A549 (cell line): Measurements from ENCODE around the gene SLC27A1. TPM values are rescaled to one million over a fixed set of nuclear protein-coding genes. Genes with fewer than 3 reads are reported as not detected.
A peak's percentile ranks its signal among the peaks of the same experiment; 100 is the strongest.
"Not testable (repeated sequence)": the region's sequence is repeated elsewhere in the genome, so short reads cannot be mapped to it uniquely, and the experiment has no call there.

Experiments used
- ATAC-seq, 2 experiments: fragments of 200-7000 bp in 1 of 2; fragments of >200 bp in 1 of 2; cut with Nextera tagmentation in 1 of 2; cut with Tn5 transposase in 1 of 2; 3 replicates each; pipeline versions ENCODE4 v1.8.0 to v1.9.1; 2018 to 2020; ENCODE audit warnings: mild to moderate bottlenecking in 1 of 2, moderate library complexity in 1 of 2
- CTCF ChIA-PET: fragments of 300-600 bp; sonication (Branson Sonifier 250); formaldehyde crosslinking; extraction: SDS; loops from one replicate; lab custom pipeline; 2021; ENCODE audit warnings: antibody characterized with exemption, inconsistent platforms; lab: Yijun Ruan, JAX
- POLR2A ChIA-PET: fragments of 350-600 bp; formaldehyde crosslinking; extraction: SDS; loops from one replicate; lab custom pipeline; 2021; ENCODE audit warnings: antibody characterized with exemption, inconsistent platforms; lab: Yijun Ruan, JAX
- DNase-seq, 2 experiments: peaks; one replicate each; pipeline versions ENCODE4 v3.0.0 to v3.0.0-alpha.2; 2011 to 2016; ENCODE audit warnings: low read depth in 1 of 2, low spot score in 1 of 2
- FAIRE-seq: peaks from 2 replicates; lab custom pipeline; 2011; peaks lifted over from hg19 to GRCh38; lab: Jason Lieb, UNC
- H3K27ac ChIP-seq, 2 experiments: fragments of >200 bp; sonication (Bioruptor Twin); formaldehyde crosslinking; 3 replicates each; pipeline ENCODE4 v1.5.1; 2016 to 2017
- H3K4me1 ChIP-seq: fragments of >200 bp; sonication (Bioruptor Twin); formaldehyde crosslinking; 3 replicates; pipeline ENCODE4 v1.6.1; 2016
- H3K4me2 ChIP-seq: fragments of >200 bp; sonication (Bioruptor Twin); formaldehyde crosslinking; 3 replicates; pipeline ENCODE4 v1.6.1; 2016
- H3K4me3 ChIP-seq: fragments of >200 bp; sonication (Bioruptor Twin); formaldehyde crosslinking; 3 replicates; pipeline ENCODE4 v1.5.1; 2016
- H3K9me3 ChIP-seq: fragments of >200 bp; sonication (Bioruptor Twin); formaldehyde crosslinking; 3 replicates; pipeline ENCODE4 v1.6.1; 2016
- CBX2 ChIP-seq: fragments of 200-600 bp; sonication (generic); IDR thresholded peaks from 2 replicates; pipeline ENCODE4 v1.6.1; 2016; ENCODE audit warnings: low read depth, mild to moderate bottlenecking, borderline replicate concordance
- FOSB ChIP-seq: fragments of 250-450 bp; sonication (Bioruptor Pico); IDR thresholded peaks from 2 replicates; pipeline ENCODE4 v1.5.0; 2020; ENCODE audit warnings: mild to moderate bottlenecking, moderate library complexity
- FOSL2 ChIP-seq, 2 experiments: fragments of 450-650 bp in 1 of 2; fragments of >200 bp in 1 of 2; sonication (Bioruptor Twin) in 1 of 2; formaldehyde crosslinking; IDR thresholded peaks; 2 replicates each; pipeline versions ENCODE4 v1.5.0 to v1.6.1; 2016 to 2020; ENCODE audit warnings: mild to moderate bottlenecking in 1 of 2, moderate library complexity in 1 of 2
- HOXB13 ChIP-seq: fragments of 250-450 bp; sonication (Bioruptor Pico); IDR thresholded peaks from 2 replicates; pipeline ENCODE4 v1.5.0; 2020; ENCODE audit warnings: low read depth, mild to moderate bottlenecking, moderate library complexity
- HOXB5 ChIP-seq: fragments of 250-450 bp; sonication (Bioruptor Pico); IDR thresholded peaks from 2 replicates; pipeline ENCODE4 v1.5.0; 2020; ENCODE audit warnings: mild to moderate bottlenecking, moderate library complexity
- JUNB ChIP-seq: fragments of >200 bp; sonication (Bioruptor Twin); formaldehyde crosslinking; IDR thresholded peaks from 2 replicates; pipeline ENCODE4 v1.6.1; 2016
- KDM1A ChIP-seq: fragments of 200-600 bp; sonication (generic); IDR thresholded peaks from 2 replicates; pipeline ENCODE4 v1.6.1; 2016; ENCODE audit warnings: low read depth, mild to moderate bottlenecking
- POLR2A ChIP-seq: IDR thresholded peaks from 2 replicates; pipeline ENCODE4 v1.6.1; 2012; ENCODE audit warnings: mild to moderate bottlenecking, low read length
- RARB ChIP-seq: fragments of 250-450 bp; sonication (Bioruptor Pico); IDR thresholded peaks from 2 replicates; pipeline ENCODE4 v1.8.0; 2021; ENCODE audit warnings: mild to moderate bottlenecking, moderate library complexity
- RCOR1 ChIP-seq: fragments of 150-350 bp; IDR thresholded peaks from 2 replicates; pipeline ENCODE4 v1.6.1; 2014; ENCODE audit warnings: antibody characterized with exemption, low read length, low read depth
- ZSCAN20 ChIP-seq: fragments of 250-450 bp; sonication (Bioruptor Pico); IDR thresholded peaks from 2 replicates; pipeline ENCODE4 v1.8.0; 2022; ENCODE audit warnings: mild to moderate bottlenecking, moderate library complexity
- WGBS: methylation state at CpG from one replicate; pipeline ENCODE4 v1.1.6; 2017; ENCODE audit errors: missing lambda C conversion rate; 5-methylcytosine and 5-hydroxymethylcytosine counted together
- polyA plus RNA-seq, 4 experiments: library from polyadenylated mRNA; depleted of rRNA in 3 of 4; stranded (reverse); fragments of >200 nt; fragmentation: RNase III in 1 of 4; extraction: RNeasy Plus Mini Kit Qiagen cat#74134 plus additional on column Dnase treatment in 1 of 4; gene quantifications; 2 replicates in 3 of 4; 3 replicates in 1 of 4; pipeline ENCODE4 v1.2.3, GENCODE V29; 2011 to 2017
- TF ChIP-seq, protein P1 (sequence below): fragments of 150-350 bp; IDR thresholded peaks from 2 replicates; pipeline ENCODE4 v1.6.1; 2014; ENCODE audit warnings: low read depth, mild to moderate bottlenecking, low read length

Gene SLC27A1
- polyA plus RNA-seq, 2 of the 4 experiments (the other 2 are of a cell fraction): 1.8 to 2.5 TPM

DNA sequence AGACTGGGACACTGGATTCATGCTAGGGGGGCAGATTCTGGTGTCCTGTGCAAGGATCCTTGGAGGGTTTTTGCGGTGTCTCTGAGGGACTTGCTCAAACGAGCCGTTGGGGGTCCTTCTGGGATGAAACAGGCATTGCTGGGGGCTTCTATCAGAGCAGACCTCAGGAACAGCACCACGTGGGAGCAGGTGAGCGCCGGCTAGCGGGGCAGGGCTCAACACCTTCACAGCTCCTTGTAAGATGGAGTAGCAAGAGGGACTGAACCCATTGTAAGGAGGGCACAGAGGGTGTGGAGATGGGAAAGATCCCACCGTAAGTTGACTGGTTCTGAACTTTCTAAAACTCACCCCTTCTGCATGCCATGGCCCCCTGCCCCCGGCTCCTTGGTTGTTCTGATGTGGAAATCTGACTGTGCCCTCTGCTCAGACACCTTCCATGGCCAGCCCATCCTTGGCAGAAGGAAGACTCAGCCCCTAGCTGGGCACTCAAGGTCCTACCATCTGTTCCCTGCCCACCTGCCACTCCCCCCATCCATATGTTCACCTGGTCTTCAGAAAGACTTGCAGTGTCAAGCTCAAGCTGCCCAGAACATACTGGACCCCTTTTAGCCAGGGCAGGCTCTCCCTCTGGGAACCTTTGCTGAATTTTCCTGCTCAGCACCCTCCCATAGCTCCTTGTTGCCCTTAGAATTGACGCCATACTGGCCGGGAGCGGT is 1.2 kb downstream of the SLC27A1 start:
- H3K9me3 ChIP-seq: no peaks in the 10 kb centered on the region
- no peak for FAIRE-seq
- no peak for ATAC-seq
- DNase-seq: no peak
- no peak overlapping the region for H3K4me3 ChIP-seq
- H3K27ac ChIP-seq: no peak overlapping the region
- H3K4me2 ChIP-seq: peak overlapping the region; percentile 76
- ChIA-PET CTCF (interaction anchor here (0.6 to 1.9 kb wide), 3 partner anchors 39 to 465 kb away, joined by 3 to 11 read pairs (median 3); partner anchors contain the start of gene PGLS), POLR2A (no interaction called here)
- 95% methylated on average over 6 of the region's 12 CpGs for WGBS
- peaks cover 24% of the 10 kb centered on the region; the same call in 2 of the 3 replicates for H3K4me1 ChIP-seq
- no peak for TF ChIP-seq RARB
- TF ChIP-seq FOSB (CRISPR knock-in tag): no peak
- TF ChIP-seq JUNB: no peak
- no peak for TF ChIP-seq RCOR1
- TF ChIP-seq, protein P1, sequence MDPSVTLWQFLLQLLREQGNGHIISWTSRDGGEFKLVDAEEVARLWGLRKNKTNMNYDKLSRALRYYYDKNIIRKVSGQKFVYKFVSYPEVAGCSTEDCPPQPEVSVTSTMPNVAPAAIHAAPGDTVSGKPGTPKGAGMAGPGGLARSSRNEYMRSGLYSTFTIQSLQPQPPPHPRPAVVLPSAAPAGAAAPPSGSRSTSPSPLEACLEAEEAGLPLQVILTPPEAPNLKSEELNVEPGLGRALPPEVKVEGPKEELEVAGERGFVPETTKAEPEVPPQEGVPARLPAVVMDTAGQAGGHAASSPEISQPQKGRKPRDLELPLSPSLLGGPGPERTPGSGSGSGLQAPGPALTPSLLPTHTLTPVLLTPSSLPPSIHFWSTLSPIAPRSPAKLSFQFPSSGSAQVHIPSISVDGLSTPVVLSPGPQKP: no peak
- TF ChIP-seq, all 56 proteins: peak for 0

DNA sequence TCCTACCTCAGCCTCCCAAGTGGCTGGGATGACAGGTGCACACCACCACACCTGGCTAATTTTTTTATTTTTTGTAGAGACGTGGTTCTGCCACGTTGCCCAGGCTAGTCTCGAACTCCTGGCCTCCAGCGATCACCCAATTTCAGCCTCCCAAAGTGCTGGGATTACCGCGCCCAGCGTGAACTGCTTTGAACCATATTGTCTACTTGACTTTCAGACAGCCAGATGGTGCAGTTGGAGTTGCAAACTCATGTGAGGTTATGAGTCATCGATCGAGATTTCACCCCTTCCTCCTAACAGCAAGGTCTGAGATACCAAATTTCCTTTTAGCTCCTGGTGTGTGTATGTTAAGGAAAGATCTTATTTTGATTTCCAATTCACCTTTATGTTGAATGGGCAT is 2.7 kb downstream of the SLC27A1 start:
- 78% methylated on average over 9 of the region's 9 CpGs for WGBS
- no peak for ATAC-seq
- CTCF ChIA-PET: interaction anchor here (0.6 kb wide), 1 partner anchor 8 kb away, joined by 3 read pairs; no protein-coding TSS in a partner anchor
- Histone ChIP-seq H3K4me1 (peaks cover 15% of the 10 kb centered on the region; the same call in 2 of the 3 replicates), H3K9me3 (no peaks in the 10 kb centered on the region), H3K27ac (no peak overlapping the region), H3K4me2 (no peak overlapping the region), H3K4me3 (no peak overlapping the region)
- TF ChIP-seq FOSB (CRISPR knock-in tag): no peak
- TF ChIP-seq FOSL2 (IDR thresholded peaks at IDR 0.05): no peak
- peak; percentile 75 for TF ChIP-seq FOSL2 (CRISPR knock-in tag; IDR thresholded peaks at IDR 0.05)
- peak in 1 of 2 experiments; percentile 37 for DNase-seq
- POLR2A ChIA-PET: no interaction called here
- no peak for FAIRE-seq

DNA sequence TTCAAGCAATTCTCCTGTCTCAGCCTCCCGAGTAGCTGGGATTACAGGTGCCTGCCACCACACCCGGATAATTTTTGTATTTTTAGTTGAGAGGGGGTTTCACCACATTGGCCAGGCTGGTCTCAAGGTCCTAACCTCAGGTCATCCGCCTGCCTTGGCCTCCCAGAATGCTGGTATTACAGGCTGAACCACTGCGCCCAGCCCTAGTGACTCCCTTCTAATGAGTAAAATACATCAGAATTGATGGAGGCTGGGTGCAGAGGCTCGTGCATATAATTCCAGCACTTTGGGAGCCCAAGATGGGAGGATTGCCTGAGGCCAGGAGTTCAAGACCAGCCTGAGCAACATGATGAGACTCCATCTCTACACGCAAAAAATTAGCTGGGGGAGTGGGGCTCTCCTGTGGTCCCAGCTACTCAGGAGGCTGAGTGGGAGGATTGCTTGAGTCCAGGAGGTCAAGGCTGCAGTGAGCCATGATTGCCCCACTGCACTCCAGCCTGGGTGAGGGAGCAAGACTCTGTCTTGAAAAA is 4.8 kb downstream of the SLC27A1 start:
- H3K9me3 ChIP-seq, FAIRE-seq, H3K4me2 ChIP-seq, H3K27ac ChIP-seq, ATAC-seq, DNase-seq, H3K4me3 ChIP-seq, POLR2A ChIA-PET, H3K4me1 ChIP-seq: not testable (repeated sequence)
- CTCF ChIA-PET: interaction anchor here (1.5 to 2.4 kb wide), 2 partner anchors 8 to 21 kb away, joined by 5 to 8 read pairs; no protein-coding TSS in a partner anchor
- 94% methylated on average over 5 of the region's 6 CpGs for WGBS

DNA sequence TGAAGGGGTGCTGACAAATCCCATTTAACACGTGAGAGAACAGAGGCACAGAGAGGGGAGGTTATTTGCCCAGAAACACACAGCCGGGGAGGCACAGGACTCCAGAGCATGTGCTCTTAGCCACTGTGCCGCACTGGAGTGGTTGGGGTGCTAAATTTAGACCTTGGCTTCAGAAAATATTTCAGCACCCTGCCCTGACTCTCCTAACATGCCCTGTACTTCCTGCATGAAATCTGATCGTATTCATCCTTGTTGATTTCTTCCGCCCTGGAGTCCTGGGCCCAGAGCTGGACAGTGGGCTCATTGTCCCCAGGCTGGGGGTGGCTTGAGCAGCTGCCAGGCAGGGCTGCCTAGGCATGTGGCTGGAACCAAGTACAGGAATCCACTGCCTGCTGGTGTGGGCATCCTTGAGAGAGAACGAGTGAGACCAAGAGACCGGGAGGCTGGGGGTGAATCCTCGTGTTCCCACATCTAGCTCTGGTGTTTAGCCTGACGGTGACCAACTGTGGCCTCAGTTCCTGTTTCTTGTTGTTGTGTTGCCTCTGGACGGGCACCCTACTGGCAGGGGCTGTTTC is 5.3 kb downstream of the SLC27A1 start:
- H3K27ac ChIP-seq: no peak overlapping the region
- ChIA-PET POLR2A (no interaction called here), CTCF (interaction anchor here (1.5 to 2.4 kb wide), 2 partner anchors 9 to 21 kb away, joined by 5 to 8 read pairs; no protein-coding TSS in a partner anchor)
- H3K4me1 ChIP-seq: 0 out of 3 replicates have a peak, but pooled peaks cover 5% of the 10 kb centered on the region
- WGBS: 82% methylated on average over 10 of the region's 10 CpGs
- no peak overlapping the region for H3K4me2 ChIP-seq
- no peak for DNase-seq
- 0 out of 6 replicates have a peak, but pooled peaks of 1 of the 2 experiments have one; percentile 19 for ATAC-seq
- H3K4me3 ChIP-seq: no peak overlapping the region
- no peak for TF ChIP-seq CBX2
- no peak for TF ChIP-seq HOXB13
- TF ChIP-seq POLR2A: no peak
- no peak for TF ChIP-seq ZSCAN20 (CRISPR knock-in tag)
- no peak for TF ChIP-seq FOSL2 (IDR thresholded peaks at IDR 0.05)
- TF ChIP-seq FOSL2 (CRISPR knock-in tag; IDR thresholded peaks at IDR 0.05): no peak
- TF ChIP-seq KDM1A: no peak
- no peak for TF ChIP-seq HOXB5 (CRISPR knock-in tag)
- H3K9me3 ChIP-seq: no peaks in the 10 kb centered on the region
- FAIRE-seq: no peak
